ENCODE data around the gene CTBP1.
"Not testable (repeated sequence)": the region's sequence is repeated elsewhere in the genome, so short reads cannot be mapped to it uniquely, and the experiment has no call there.

Gene CTBP1

DNA sequence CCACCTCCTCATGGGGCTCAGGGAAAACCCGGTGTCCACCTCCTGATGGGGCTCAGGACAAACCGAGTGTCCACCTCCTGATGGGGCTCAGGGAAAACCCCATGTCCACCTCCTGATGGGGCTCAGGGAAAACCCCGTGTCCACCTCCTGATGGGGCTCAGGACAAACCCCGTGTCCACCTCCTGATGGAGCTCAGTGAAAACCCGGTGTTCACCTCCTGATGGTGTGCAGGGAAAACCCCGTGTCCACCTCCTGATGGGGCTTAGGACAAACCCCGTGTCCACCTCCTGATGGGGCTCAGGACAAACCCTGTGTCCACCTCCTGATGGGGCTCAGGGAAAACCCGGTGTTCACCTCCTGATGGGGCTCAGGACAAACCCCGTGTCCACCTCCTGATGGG is 11.7 kb downstream of the CTBP1 start:
- DNase-seq, result not testable (repeated sequence)

GRCh38 chr4:1236836-1237235 is 12.1 kb downstream of the CTBP1 start:
- not testable (repeated sequence) for DNase-seq

GRCh38 chr4:1236103-1236641 is 12.8 kb downstream of the CTBP1 start:
- DNase-seq, result no peak

DNA sequence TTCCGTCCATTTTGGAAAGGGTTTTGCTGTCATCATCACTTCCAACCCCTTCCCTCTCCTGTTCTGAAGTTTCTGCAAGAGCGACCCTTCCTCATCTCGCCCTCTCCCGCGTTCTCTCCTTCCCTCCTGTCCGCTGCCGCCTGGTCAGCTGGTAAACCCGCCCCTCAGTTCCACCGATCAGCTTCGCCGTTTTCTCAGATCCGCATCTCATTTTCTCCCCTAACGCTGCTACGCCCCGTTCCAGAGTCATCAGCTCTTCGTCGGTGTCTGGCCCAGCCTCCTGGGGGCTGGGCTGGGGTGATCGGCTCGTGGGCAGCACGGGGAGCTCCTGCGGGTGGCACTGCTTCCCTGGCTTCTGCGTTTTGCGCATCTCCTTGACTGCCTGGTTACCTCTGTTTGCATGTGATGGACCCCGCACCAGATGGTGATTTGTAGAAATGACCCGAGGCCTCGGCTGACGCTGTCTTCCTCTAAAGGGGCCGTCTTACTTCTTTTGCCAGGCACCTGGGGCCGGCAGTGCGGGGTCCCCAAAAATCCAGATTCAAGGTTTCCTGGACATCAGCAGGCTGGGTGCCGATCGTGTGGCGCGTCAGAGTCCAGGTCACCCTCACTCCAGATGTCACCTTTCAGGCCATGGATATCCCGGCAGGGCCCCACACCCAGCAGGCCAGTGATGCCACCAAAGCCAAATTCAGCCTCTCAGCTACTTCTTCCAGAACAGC is 13.4 kb downstream of the CTBP1 start:
- no peak for DNase-seq

GRCh38 chr4:1234811-1235292 is 14.1 kb downstream of the CTBP1 start:
- no peak for DNase-seq

GRCh38 chr4:1234309-1234695 is 14.6 kb downstream of the CTBP1 start:
- no peak for DNase-seq

DNA sequence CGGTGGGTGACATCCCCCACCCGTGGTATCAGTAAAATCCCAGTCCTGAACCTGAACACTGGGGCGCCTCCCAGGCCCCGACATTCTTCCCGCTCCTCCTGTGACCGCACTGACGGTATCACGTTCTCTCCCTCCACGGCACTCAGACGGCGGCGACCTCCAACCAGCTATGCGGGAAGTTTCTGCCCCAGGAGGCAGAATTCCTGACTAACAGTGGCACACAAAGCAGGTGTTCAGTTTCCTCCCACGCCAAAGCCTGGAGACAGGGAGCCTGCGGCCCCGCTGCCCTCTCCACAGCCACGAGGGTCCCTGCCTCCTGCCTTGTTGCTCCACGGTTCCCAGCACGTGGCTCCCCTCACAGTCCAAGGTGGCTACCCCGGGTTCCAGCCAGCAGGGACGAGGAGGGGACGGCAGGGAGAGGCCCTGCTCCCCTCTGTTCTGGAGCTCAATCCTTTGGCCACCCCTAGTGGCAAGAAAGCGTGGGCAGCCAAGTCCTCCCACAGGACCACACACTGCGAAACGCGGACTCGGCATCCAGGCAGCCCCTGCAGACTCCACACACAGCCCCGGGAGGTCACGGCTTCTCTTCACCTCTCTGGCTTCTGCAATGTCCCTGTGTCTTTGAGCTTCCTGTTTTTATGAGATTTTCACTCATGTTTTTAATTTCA is 15.2 kb downstream of the CTBP1 start:
- no peak for DNase-seq

- DNase-seq, result no peak
Observed at GRCh38 chr4:1232661-1233621, 16.0 kb downstream of the CTBP1 start.

- DNase-seq, result no peak
Observed at GRCh38 chr4:1231637-1232360, 17.1 kb downstream of the CTBP1 start.

DNA sequence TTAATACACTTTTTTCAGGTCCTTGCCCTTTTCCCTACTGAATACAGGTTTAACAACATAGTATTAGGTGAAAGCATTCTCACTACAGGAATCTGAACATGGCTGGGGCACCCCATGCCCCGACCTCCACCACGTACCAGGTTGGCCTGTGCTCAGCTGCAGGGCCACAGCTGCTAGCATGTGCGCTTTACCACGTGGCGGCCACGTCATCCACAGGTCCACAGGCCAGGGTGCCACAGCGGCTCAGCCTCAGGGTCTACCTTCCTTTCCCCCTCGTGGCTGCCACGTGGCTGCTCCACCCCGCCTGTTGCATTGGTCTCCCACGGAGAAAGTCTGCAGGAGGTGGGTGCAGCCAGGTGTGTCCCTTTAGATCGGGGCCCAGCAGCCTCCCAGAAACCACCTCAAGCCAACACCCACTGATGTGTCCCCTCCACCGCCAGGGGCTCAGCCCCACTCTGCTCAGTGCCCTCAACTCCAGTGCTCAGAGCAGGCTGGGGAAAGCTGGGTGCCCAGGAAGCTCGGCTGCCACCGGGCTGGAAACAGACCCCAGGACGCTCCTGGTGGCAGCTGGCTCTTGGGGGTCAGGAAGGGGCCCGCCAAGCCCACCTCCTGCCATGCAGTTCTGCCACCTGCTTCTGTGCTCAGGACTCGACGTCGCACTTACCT is 17.8 kb downstream of the CTBP1 start:
- DNase-seq, result no peak

- no peak for DNase-seq
Observed at GRCh38 chr4:1230316-1230715, 18.6 kb downstream of the CTBP1 start.

DNA sequence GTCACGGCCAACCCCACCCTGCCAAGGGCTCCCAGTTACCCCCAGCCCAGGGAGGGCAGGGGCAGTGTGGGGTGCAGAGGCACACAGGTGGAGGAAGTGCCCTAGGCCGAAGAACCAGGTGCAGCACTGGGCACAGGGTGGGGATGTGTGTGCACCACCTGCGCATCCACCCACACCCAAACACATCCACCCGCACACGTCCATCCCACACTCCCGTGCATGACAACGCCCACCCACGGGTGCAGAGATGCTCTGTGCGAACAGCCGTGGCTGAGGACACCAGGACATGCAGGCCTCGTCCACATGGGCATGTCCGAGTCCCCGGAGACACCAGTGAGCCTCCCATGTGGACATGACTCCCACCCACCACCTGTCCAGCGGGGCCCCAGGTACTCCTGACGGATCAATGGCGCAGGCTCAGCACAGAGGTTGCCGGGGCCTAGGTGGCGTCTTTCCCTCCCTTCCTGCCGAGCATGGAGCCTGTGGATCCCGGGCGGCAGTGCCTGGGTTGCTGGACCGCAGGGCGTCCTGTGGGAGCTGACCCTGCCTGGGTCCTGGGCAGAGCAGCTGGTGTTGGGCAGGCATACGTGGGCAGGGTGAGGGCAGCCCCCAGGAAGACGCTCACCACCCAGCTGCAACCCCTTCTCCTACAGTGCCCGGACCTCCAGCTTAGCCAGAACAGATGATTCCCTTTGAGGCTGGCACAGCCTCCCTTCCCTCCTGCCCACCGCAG is 19.6 kb downstream of the CTBP1 start:
- DNase-seq, result no peak

DNA sequence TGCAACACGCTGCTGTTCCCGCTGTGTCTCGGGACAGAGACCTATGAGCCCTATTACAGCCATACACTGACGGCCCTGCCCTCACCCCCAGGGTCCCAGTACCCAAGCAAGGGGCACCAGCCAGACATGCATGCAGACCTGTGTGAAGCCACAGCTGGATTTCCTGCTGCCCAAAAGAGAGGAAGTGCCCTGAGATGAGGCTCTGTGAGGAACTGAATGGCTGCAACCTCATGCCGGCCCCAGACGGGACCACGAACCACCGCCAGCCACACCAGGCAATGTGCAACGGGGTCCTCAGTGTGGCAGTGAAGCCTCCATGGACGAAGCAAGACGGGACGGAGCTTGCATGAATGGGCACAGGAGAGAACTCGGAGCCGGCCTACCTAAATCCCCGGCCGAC is 21.1 kb downstream of the CTBP1 start:
- DNase-seq, result no peak

- no peak for DNase-seq
Observed at GRCh38 chr4:1226598-1226997, 22.3 kb downstream of the CTBP1 start.

DNA sequence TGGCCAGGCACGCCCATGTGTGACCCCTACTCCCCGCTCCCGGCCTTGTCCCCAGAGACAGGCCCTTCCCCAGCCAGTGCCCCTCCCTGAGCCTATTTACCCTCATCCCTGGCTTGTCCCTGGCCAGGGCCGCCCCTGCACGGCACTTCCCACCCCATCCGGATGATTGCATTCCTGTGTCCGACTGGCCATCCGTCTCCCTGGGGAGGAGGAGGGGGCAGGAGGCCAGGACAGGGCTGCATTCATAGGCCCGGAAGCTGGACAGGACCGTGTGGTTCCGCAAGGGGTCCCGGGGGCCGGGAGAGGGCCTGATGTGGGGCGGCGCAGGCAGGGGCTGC is 22.8 kb downstream of the CTBP1 start:
- no peak for DNase-seq

- no peak for DNase-seq
Observed at GRCh38 chr4:1225272-1226143, 23.4 kb downstream of the CTBP1 start.

- DNase-seq, result no peak
Observed at GRCh38 chr4:1223841-1224809, 24.8 kb downstream of the CTBP1 start.

DNA sequence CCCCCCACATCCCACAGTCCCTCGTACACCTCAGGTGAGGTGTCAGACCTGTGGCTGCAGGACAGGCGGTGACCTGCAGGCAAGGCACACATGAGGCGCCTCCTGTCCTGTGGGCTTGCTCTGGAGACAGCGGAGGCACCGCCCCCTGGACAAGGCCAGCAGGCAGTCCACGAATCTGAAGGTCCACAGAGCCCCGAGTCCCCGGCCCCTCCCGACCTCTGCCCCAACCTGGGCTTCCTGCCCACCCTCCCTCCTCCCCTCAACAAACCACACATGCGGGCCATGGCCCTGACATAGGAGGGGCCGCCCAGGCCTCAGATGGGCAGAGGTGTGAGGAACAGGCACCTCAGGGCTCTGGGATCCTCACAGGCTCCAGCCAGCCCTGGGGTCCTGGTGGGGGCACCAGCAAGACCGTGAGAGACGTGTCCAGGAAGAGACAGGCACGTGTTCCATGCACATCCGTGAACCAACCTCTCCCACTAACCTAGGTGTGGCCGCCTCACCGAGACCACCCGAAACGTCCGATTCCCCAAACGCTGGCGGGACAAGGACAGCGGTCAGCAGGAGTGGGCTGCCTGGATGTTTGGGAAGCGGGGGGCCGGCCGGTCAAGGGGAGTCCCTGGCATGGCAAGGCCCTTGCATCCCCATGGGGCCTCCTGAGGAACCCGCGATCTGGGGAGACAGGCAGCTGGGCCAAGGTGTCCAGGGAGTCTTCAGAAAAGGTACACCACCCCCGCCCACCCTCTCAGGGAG is 25.8 kb downstream of the CTBP1 start:
- no peak for DNase-seq

Measured in SHP77 treated with DMSO at 0.1 percent for 48 hours (cell line).